Endothelial cell of umbilical vein (primary cell): ENCODE measurements around the gene KCNQ2. TPM values are rescaled to one million over a fixed set of nuclear protein-coding genes. Genes with fewer than 3 reads are reported as not detected.

Source experiments
- BruUV-seq: library from RNA; stranded (reverse); fragments of 400-500 nt; replicated peaks from 2 replicates; lab custom pipeline; 2021; lab: Mats Ljungman, UMichigan
- CTCF ChIA-PET: fragments of 300-600, 350-600 bp; sonication (Branson Sonifier 250); formaldehyde crosslinking; loops from one replicate; lab custom pipeline; 2021; ENCODE audit warnings: antibody characterized with exemption, inconsistent platforms; lab: Charles Lee
- POLR2A ChIA-PET: fragments of 300-600, 350-600 bp; sonication (Branson Sonifier 250); formaldehyde crosslinking; loops from one replicate; lab custom pipeline; 2021; ENCODE audit warnings: antibody characterized with exemption, inconsistent platforms; lab: Charles Lee
- DNase-seq: peaks from one replicate; pipeline ENCODE4 v3.0.0-alpha.2; 2011; ENCODE audit warnings: low read depth, low spot score
- FAIRE-seq: peaks from 2 replicates; lab custom pipeline; 2011; peaks lifted over from hg19 to GRCh38; lab: Jason Lieb, UNC
- H2AFZ ChIP-seq: 2 replicates; pipeline ENCODE4 v1.6.0; 2012; ENCODE audit warnings: low read depth, low read length, control low read depth, inconsistent platforms
- H3K27ac ChIP-seq: 2 replicates; pipeline ENCODE4 v1.5.1; 2011; ENCODE audit warnings: low read depth, mild to moderate bottlenecking, control low read depth, low read length, moderate library complexity; ENCODE audit not compliant: insufficient read depth
- H3K27me3 ChIP-seq, 2 experiments: 2 replicates each; pipeline versions ENCODE4 v1.6.0 to v1.6.1; 2011; ENCODE audit warnings: low read length in 2 of 2, mixed read lengths in 1 of 2; ENCODE audit not compliant: control insufficient read depth in 2 of 2, insufficient read depth in 2 of 2
- H3K36me3 ChIP-seq, 2 experiments: 2 replicates in 1 of 2; 3 replicates in 1 of 2; pipeline ENCODE4 v1.5.1; 2011; ENCODE audit warnings: low read length in 2 of 2, mild to moderate bottlenecking in 1 of 2, moderate library complexity in 1 of 2; ENCODE audit not compliant: control insufficient read depth in 2 of 2, insufficient read depth in 2 of 2; ENCODE audit errors: extremely low read depth in 1 of 2
- H3K4me1 ChIP-seq: 3 replicates; pipeline ENCODE4 v1.5.1; 2011; ENCODE audit warnings: mild to moderate bottlenecking, low read length; ENCODE audit not compliant: control insufficient read depth, insufficient read depth; ENCODE audit errors: extremely low read depth
- H3K4me2 ChIP-seq: 2 replicates; pipeline ENCODE4 v1.6.1; 2011; ENCODE audit warnings: low read length, control low read depth, mixed read lengths; ENCODE audit not compliant: insufficient read depth
- H3K4me3 ChIP-seq, 3 experiments: fragments of 200-600 bp in 1 of 3; sonication (generic), shearing (Covaris generic) in 1 of 3; replicated peaks in 1 of 3; 2 replicates each; pipeline ENCODE4 v1.5.1; 2011 to 2016; ENCODE audit warnings: control low read depth in 3 of 3, low read length in 3 of 3, mild to moderate bottlenecking in 2 of 3, inconsistent platforms in 1 of 3, low read depth in 1 of 3, moderate library complexity in 1 of 3; ENCODE audit not compliant: insufficient read depth in 1 of 3
- H3K79me2 ChIP-seq: 2 replicates; pipeline ENCODE4 v1.6.0; 2012; ENCODE audit warnings: low read length, inconsistent platforms; ENCODE audit not compliant: control insufficient read depth, insufficient read depth
- H3K9ac ChIP-seq: replicated peaks from 2 replicates; pipeline ENCODE3; 2011; ENCODE audit warnings: low read length, control low read depth; ENCODE audit not compliant: insufficient read depth; ENCODE audit errors: extremely low read depth
- H3K9me1 ChIP-seq: replicated peaks from 3 replicates; pipeline ENCODE4 v1.6.0; 2011; ENCODE audit warnings: mild to moderate bottlenecking, low read length; ENCODE audit not compliant: control insufficient read depth, insufficient read depth; ENCODE audit errors: extremely low read depth
- H3K9me3 ChIP-seq: replicated peaks from 2 replicates; pipeline ENCODE4 v1.5.1; 2012; ENCODE audit warnings: low read length, inconsistent platforms; ENCODE audit not compliant: control insufficient read depth, insufficient read depth
- H4K20me1 ChIP-seq: replicated peaks from 2 replicates; pipeline ENCODE3; 2011; ENCODE audit warnings: mild to moderate bottlenecking, low read length; ENCODE audit not compliant: control insufficient read depth, insufficient read depth; ENCODE audit errors: extremely low read depth
- EZH2 ChIP-seq: IDR thresholded peaks from 2 replicates; pipeline ENCODE4 v1.6.1; 2012; ENCODE audit warnings: borderline replicate concordance, low read depth, mild to moderate bottlenecking, moderate library complexity, low read length, inconsistent platforms; ENCODE audit not compliant: severe bottlenecking
- FOS ChIP-seq: IDR thresholded peaks from 2 replicates; pipeline ENCODE4 v1.6.1; 2011; ENCODE audit warnings: mild to moderate bottlenecking, low read length, moderate library complexity, borderline replicate concordance; ENCODE audit not compliant: insufficient read depth
- GATA2 ChIP-seq: IDR thresholded peaks from 2 replicates; pipeline ENCODE4 v1.7.0; 2011; ENCODE audit warnings: low read depth, mild to moderate bottlenecking, moderate library complexity, mixed read lengths, low read length; ENCODE audit not compliant: insufficient read length, insufficient read depth
- JUN ChIP-seq: IDR thresholded peaks from 2 replicates; pipeline ENCODE4 v1.6.1; 2011; ENCODE audit warnings: borderline replicate concordance, low read depth; ENCODE audit not compliant: insufficient read length, insufficient read depth
- MYC ChIP-seq: IDR thresholded peaks from one replicate; pipeline ENCODE4 v1.6.1; 2011; ENCODE audit warnings: mild to moderate bottlenecking, low read depth, low read length
- POLR2A ChIP-seq: IDR thresholded peaks from 2 replicates; pipeline ENCODE4 v1.6.1; 2012; ENCODE audit warnings: low read depth, mild to moderate bottlenecking, control low read depth, low read length
- POLR2AphosphoS5 ChIP-seq: IDR thresholded peaks from 2 replicates; pipeline ENCODE4 v1.6.1; 2012; ENCODE audit warnings: low read depth, mild to moderate bottlenecking, control low read depth, low read length, moderate library complexity; ENCODE audit not compliant: insufficient read depth
- dilution Hi-C: fragments of 300-500 bp; cut with MboI; formaldehyde crosslinking; loops from one replicate; pipeline ENCODE4 v1.15.0; 2019; ENCODE audit warnings: low sequenced_read_pairs; ENCODE audit not compliant: extremely low pct_ligation_motif_present
- intact Hi-C: fragments of 100-400 bp; cut with micrococcal nuclease; formaldehyde crosslinking; loops from one replicate; pipeline ENCODE4 v1.10.0; 2022
- polyA plus RNA-seq, 4 experiments: library from polyadenylated mRNA; depleted of rRNA in 3 of 4; stranded (reverse) in 3 of 4; unstranded in 1 of 4; fragments of >200 nt; gene quantifications; 2 replicates each; pipeline versions ENCODE4 v1.2.1 to v1.2.3, GENCODE V29; 2011 to 2012; ENCODE audit warnings: missing spikeins in 1 of 4
- total RNA-seq: library from RNA; stranded (reverse); gene quantifications from 2 replicates; pipeline ENCODE4 v1.2.3, GENCODE V29; 2021
- TF ChIP-seq, protein P1 (sequence below), 2 donors: IDR thresholded peaks; 1 replicate in 1 of 2; 2 replicates in 1 of 2; pipeline ENCODE4 v1.5.1; 2011; ENCODE audit warnings: low read length in 2 of 2, mild to moderate bottlenecking in 2 of 2, moderate library complexity in 2 of 2, control low read depth in 1 of 2, inconsistent platforms in 1 of 2, low read depth in 1 of 2; ENCODE audit not compliant: insufficient read depth in 1 of 2; ENCODE audit errors: extremely low read depth in 1 of 2
- TF ChIP-seq, protein P2 (sequence below): IDR thresholded peaks from 2 replicates; pipeline ENCODE4 v1.6.1; 2011; ENCODE audit not compliant: insufficient read depth, insufficient read length

The KCNQ2 gene
- total and polyA plus RNA-seq, 2 donors (not counting 3 experiments of a cell fraction or from before 2014, with no cell fraction given): not detected

DNA sequence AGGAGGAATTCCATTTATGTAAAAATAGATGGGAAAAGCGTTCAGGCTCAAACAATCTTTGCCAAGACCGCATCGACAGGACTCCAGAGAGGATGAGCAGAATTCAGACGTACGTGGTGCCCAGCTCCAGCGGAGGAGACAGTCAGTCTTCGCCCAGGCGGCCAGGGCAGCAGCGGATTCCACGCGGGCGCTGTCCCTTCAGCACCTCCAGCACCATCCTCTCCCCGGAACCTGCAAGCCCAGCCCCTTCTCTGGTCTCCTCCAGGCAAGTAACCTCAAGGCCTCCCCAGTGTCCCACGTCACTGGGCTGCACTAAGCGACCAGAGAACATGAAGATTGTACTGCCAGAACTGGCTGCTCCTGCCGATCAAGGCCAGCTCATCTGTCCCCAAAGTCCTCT is 2.8 kb upstream of the KCNQ2 start:
- H3K4me1 ChIP-seq: no peaks in the 10 kb centered on the region
- BruUV-seq: no TSS peak
- no peak overlapping the region for H3K4me2 ChIP-seq
- H3K9ac ChIP-seq: no peak overlapping the region
- no peaks in the 10 kb centered on the region for H4K20me1 ChIP-seq
- no peaks in the 10 kb centered on the region for H3K36me3 ChIP-seq
- H3K79me2 ChIP-seq: no peaks in the 10 kb centered on the region
- no peaks in the 10 kb centered on the region for H3K9me1 ChIP-seq
- dilution Hi-C loops (no loop called here), intact Hi-C loops (no loop called here)
- H3K9me3 ChIP-seq: no peaks in the 10 kb centered on the region
- TF ChIP-seq JUN: no peak
- TF ChIP-seq POLR2AphosphoS5: no peak
- no peak for TF ChIP-seq MYC
- TF ChIP-seq GATA2: no peak
- no peak for TF ChIP-seq FOS
- H2AFZ ChIP-seq: no peak overlapping the region
- FAIRE-seq (no peak), DNase-seq (no peak)
- peaks cover 31 to 34% of the 10 kb centered on the region in 2 experiments for H3K27me3 ChIP-seq
- CTCF ChIA-PET: interaction anchor here (0.6 kb wide), 1 partner anchor 40 kb away, joined by 3 read pairs; no protein-coding TSS in a partner anchor
- no peak overlapping the region for H3K4me3 ChIP-seq
- POLR2A ChIA-PET: no interaction called here
- H3K27ac ChIP-seq: no peak overlapping the region

DNA sequence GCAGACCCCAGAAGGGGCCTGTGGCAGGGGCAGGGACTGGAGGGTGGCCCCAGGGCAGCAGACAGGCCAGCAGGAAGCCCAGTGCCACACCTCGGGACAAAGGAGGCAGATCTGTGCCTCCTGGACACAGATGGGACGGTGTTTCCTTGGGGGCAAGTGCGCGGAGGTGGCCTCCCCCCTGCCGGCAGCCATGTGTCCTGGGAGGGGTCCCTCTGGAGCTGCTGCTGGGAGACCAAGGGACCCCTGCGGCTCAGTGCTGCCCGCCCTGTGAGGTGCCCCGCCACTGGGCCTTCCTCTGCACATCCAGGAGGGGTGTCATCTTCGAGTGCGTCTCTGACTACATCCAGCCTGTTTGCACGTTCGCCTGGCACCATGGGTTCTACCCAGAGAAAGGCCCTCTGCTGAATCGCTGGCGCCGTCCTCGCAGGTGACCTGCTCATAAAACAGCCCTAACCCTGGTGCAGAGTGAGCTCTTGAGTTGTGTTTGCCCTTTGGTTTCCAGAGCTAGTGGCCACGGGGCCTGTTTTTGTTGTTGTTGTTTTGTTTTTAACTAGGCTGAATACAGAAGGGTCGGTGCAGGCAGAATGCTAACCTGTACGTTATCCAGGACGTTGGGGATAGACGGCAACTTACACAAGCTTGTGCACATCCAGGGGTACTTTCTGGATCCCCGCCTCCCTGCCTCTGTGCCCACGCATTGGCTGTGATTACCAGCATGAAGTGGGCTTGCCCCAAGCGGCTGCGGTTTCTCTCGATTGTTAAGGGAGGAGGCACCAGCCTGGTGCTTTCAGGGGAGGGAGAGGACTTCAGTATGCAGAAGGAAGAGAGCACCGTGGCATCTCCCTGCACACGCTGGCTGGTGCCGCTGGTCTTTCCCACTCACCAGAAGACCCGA is 1.3 kb upstream of the KCNQ2 start:
- ChIA-PET CTCF (no interaction called here), POLR2A (no interaction called here)
- H3K4me2 ChIP-seq: no peak overlapping the region
- FAIRE-seq (no peak), DNase-seq (no peak)
- intact Hi-C loops (no loop called here), dilution Hi-C loops (no loop called here)
- H3K4me1 ChIP-seq: no peaks in the 10 kb centered on the region
- H3K79me2 ChIP-seq: no peaks in the 10 kb centered on the region
- TF ChIP-seq, protein P1, sequence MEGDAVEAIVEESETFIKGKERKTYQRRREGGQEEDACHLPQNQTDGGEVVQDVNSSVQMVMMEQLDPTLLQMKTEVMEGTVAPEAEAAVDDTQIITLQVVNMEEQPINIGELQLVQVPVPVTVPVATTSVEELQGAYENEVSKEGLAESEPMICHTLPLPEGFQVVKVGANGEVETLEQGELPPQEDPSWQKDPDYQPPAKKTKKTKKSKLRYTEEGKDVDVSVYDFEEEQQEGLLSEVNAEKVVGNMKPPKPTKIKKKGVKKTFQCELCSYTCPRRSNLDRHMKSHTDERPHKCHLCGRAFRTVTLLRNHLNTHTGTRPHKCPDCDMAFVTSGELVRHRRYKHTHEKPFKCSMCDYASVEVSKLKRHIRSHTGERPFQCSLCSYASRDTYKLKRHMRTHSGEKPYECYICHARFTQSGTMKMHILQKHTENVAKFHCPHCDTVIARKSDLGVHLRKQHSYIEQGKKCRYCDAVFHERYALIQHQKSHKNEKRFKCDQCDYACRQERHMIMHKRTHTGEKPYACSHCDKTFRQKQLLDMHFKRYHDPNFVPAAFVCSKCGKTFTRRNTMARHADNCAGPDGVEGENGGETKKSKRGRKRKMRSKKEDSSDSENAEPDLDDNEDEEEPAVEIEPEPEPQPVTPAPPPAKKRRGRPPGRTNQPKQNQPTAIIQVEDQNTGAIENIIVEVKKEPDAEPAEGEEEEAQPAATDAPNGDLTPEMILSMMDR (IDR thresholded peaks at IDR 0.05; ENCODE audit: extremely low read depth in 1 of 2, insufficient read depth in 1 of 2, low read depth in 1 of 2, low read length in 2 of 2): no peak
- no peak for TF ChIP-seq FOS
- TF ChIP-seq POLR2A: no peak
- TF ChIP-seq JUN: no peak
- TF ChIP-seq GATA2: no peak
- no peak for TF ChIP-seq MYC
- TF ChIP-seq, protein P2, sequence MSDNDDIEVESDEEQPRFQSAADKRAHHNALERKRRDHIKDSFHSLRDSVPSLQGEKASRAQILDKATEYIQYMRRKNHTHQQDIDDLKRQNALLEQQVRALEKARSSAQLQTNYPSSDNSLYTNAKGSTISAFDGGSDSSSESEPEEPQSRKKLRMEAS: no peak
- TF ChIP-seq EZH2: no peak
- no peak for TF ChIP-seq POLR2AphosphoS5
- no peak overlapping the region for H3K4me3 ChIP-seq
- H4K20me1 ChIP-seq: no peaks in the 10 kb centered on the region
- H3K27me3 ChIP-seq: peaks cover 31 to 36% of the 10 kb centered on the region in 2 experiments
- no TSS peak for BruUV-seq
- no peaks in the 10 kb centered on the region for H3K9me1 ChIP-seq
- H3K27ac ChIP-seq: no peak overlapping the region
- H3K9me3 ChIP-seq: no peaks in the 10 kb centered on the region
- H3K9ac ChIP-seq: no peak overlapping the region
- H2AFZ ChIP-seq: no peak overlapping the region
- H3K36me3 ChIP-seq: no peaks in the 10 kb centered on the region
